Measurements from ENCODE around the gene GLDN.

Gene GLDN

DNA sequence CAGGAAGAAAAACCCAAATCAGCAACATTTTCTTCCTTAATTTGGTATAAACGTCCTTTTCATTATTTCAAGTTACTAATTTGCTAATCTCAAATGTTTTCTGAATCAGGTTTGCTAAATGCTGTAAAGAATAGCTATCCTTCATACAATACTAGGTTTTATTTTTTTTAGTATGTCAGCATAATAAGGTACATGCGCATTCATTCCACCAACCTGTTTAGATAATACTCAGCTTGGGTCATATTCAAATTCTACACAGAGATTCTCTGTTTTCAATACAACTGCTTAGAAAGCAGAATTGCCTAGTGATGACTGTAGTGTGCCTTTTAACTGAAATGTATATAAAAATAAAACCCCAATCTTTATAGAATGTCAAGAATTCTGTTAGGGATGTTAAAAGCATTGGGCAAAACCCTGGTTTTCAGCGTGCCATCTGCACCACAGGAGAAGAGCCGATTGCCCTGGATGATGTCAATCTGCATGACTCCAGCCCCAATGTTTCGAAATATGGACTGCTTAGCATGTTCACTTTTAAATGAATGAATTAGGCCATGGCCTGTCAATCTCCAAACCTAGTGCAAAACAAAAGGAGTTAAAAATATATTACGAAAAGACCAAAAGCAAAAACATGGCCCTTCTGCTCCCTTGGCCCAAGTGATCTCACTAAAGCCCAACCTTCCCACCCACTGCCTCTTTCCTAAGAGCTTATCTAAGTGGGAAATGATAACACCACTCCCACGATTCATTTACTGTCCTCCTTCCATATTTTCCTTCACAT, 107.4 kb downstream of the GLDN start:
- no peak for DNase-seq

GRCh38 chr15:51450001-51450400, 108.5 kb downstream of the GLDN start:
- DNase-seq: no peak

Data from stimulated activated CD4-positive, alpha-beta T cell treated with anti-CD3 and anti-CD28 coated beads, Interleukin-4, amount 100 ng/mL, for 1 hour (primary cell).